ENCODE measurements around the gene CYP2R1.
"Not testable (repeated sequence)": the region's sequence is repeated elsewhere in the genome, so short reads cannot be mapped to it uniquely, and the experiment has no call there.

The CYP2R1 gene

GRCh38 chr11:14894657-14895598, 2.9 kb upstream of the CYP2R1 start:
- in situ Hi-C loops (cut with HindIII; ENCODE audit: low sequenced_read_pairs): no loop called here

GRCh38 chr11:14892577-14892976, 546 bp upstream of the CYP2R1 start:
- in situ Hi-C loops (cut with HindIII; ENCODE audit: low sequenced_read_pairs): no loop called here

GRCh38 chr11:14891143-14892035, 642 bp downstream of the CYP2R1 start:
- in situ Hi-C loops (cut with HindIII; ENCODE audit: low sequenced_read_pairs): no loop called here

- in situ Hi-C loops (cut with HindIII; ENCODE audit: low sequenced_read_pairs): no loop called here
These were observed 5.5 kb downstream of the CYP2R1 start for GRCh38 chr11:14886513-14886912.

- in situ Hi-C loops (cut with HindIII; ENCODE audit: low sequenced_read_pairs): no loop called here
These were observed 7.3 kb downstream of the CYP2R1 start for GRCh38 chr11:14884667-14885273.

GRCh38 chr11:14883683-14884082, 8.3 kb downstream of the CYP2R1 start:
- in situ Hi-C loops (cut with HindIII; ENCODE audit: low sequenced_read_pairs): not testable (repeated sequence)

- in situ Hi-C loops (cut with HindIII; ENCODE audit: low sequenced_read_pairs): no loop called here
These were observed 9.8 kb downstream of the CYP2R1 start for GRCh38 chr11:14882196-14882595.

- in situ Hi-C loops (cut with HindIII; ENCODE audit: low sequenced_read_pairs): no loop called here
These were observed 10.3 kb downstream of the CYP2R1 start for GRCh38 chr11:14881576-14882193.

GRCh38 chr11:14875163-14875562, 16.9 kb downstream of the CYP2R1 start:
- in situ Hi-C loops (cut with HindIII; ENCODE audit: low sequenced_read_pairs): no loop called here

GRCh38 chr11:14873632-14874031, 18.4 kb downstream of the CYP2R1 start:
- in situ Hi-C loops (cut with HindIII; ENCODE audit: low sequenced_read_pairs): no loop called here

GRCh38 chr11:14872032-14872431, 20.0 kb downstream of the CYP2R1 start:
- in situ Hi-C loops (cut with HindIII; ENCODE audit: low sequenced_read_pairs): no loop called here

GRCh38 chr11:14863775-14864174, 28.3 kb downstream of the CYP2R1 start:
- in situ Hi-C loops (cut with HindIII; ENCODE audit: low sequenced_read_pairs): not testable (repeated sequence)

- in situ Hi-C loops (cut with HindIII; ENCODE audit: low sequenced_read_pairs): no loop called here
These were observed 30.4 kb downstream of the CYP2R1 start for GRCh38 chr11:14861680-14862079.

GRCh38 chr11:14860511-14860910, 31.5 kb downstream of the CYP2R1 start:
- in situ Hi-C loops (cut with HindIII; ENCODE audit: low sequenced_read_pairs): no loop called here

- in situ Hi-C loops (cut with HindIII; ENCODE audit: low sequenced_read_pairs): no loop called here
These were observed 33.6 kb downstream of the CYP2R1 start for GRCh38 chr11:14858404-14858803.

- in situ Hi-C loops (cut with HindIII; ENCODE audit: low sequenced_read_pairs): no loop called here
These were observed 34.4 kb downstream of the CYP2R1 start for GRCh38 chr11:14857621-14858020.

GRCh38 chr11:14855890-14856289, 36.1 kb downstream of the CYP2R1 start:
- in situ Hi-C loops (cut with HindIII; ENCODE audit: low sequenced_read_pairs): no loop called here

- in situ Hi-C loops (cut with HindIII; ENCODE audit: low sequenced_read_pairs): no loop called here
These were observed 38.0 kb downstream of the CYP2R1 start for GRCh38 chr11:14854057-14854456.

- in situ Hi-C loops (cut with HindIII; ENCODE audit: low sequenced_read_pairs): no loop called here
These were observed 39.4 kb downstream of the CYP2R1 start for GRCh38 chr11:14852571-14853177.

- in situ Hi-C loops (cut with HindIII; ENCODE audit: low sequenced_read_pairs): no loop called here
These were observed 50.0 kb downstream of the CYP2R1 start for GRCh38 chr11:14842002-14842401.

All from DLD1 (cell line).